Measurements from ENCODE around the gene PROS1. TPM values are rescaled to one million over a fixed set of nuclear protein-coding genes. Genes with fewer than 3 reads are reported as not detected.
"Not testable (repeated sequence)": the region's sequence is repeated elsewhere in the genome, so short reads cannot be mapped to it uniquely, and the experiment has no call there.

The PROS1 gene
- total RNA-seq, 4 donors from 2014 or later, result 2.2 to 25.5 (median 12.9) TPM

DNA sequence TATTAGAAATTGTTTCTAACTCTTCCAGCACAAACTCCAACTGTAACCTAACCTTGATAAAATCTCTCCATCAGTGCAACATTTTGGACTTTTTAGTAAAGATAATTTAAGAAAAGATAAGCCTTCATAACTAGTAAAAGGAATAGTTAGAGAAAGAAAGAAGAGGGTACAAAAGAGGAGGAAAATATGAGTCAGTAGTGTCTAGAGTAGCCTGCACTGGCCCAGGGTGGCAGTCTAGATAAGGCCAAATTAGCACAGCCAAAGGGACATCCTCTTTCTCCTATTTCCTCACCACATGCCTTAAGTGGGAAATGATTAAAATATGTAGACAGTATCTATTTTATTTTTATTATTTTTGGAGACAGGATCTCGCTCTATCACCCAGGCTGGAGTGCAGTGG lies 3.7 kb downstream of the PROS1 start:
- intact Hi-C loops (cut with DNase I; ENCODE audit: low total_unique reads), result no loop called here

DNA sequence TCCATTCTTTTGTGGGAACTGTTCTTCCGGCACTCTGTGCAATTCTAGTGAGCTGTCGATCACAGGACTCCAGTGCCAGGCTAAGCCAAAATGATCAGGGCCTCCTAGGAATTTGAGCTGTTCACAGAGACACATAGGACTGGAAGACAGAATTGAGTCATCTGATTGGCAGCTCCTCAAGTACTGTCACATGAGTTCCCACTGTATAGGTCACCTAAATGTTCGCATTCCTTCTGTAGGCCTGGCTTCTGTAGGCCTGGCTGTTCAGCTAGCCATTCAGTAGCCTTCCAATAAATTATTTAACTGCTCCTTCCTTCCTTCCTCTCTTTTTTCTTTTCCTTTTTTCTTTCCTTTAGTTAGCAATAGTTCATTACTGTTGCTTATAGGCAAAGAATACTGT lies 4.3 kb downstream of the PROS1 start:
- in situ Hi-C loops (cut with MboI; ENCODE audit: low pct_ligation_motif_present in 1 of 4, low pct_unique_long_range_greater_than_20kb in 1 of 4, low sequenced_read_pairs in 3 of 4), result no loop called here
- WGBS, 2 donors (ENCODE audit: low coverage in 1 of 2), result 60 to 82% methylated on average over 3 of the region's 3 CpGs
- no peaks in the 10 kb centered on the region for H3K27me3 ChIP-seq

More for the DNA sequence above, 3.7 kb downstream of the PROS1 start:
- H3K27ac ChIP-seq, result no peak overlapping the region
- H3K4me1 ChIP-seq, result peaks cover 0 to 17% (median 7%) of the 10 kb centered on the region in 4 donors
- in situ Hi-C loops (cut with MboI; ENCODE audit: low pct_ligation_motif_present in 1 of 4, low pct_unique_long_range_greater_than_20kb in 1 of 4, low sequenced_read_pairs in 3 of 4), result loop anchor here in 1 of 4 donors (10.0 kb wide), 1 partner anchor 95 kb away; the partner anchor contains the start of genes DHFR2 and NSUN3
- H3K36me3 ChIP-seq, result no peaks in the 10 kb centered on the region
- H3K4me3 ChIP-seq, result no peak overlapping the region
- no peak for DNase-seq
- H3K27me3 ChIP-seq, result no peaks in the 10 kb centered on the region
- WGBS, 2 donors (ENCODE audit: low coverage in 1 of 2), result 90 to 100% methylated on average over 1 of the region's 1 CpG
- H3K9me3 ChIP-seq, result no peaks in the 10 kb centered on the region
- TF ChIP-seq EP300 (IDR thresholded peaks at IDR 0.05; ENCODE audit: low read depth) (no peak), POLR2A (IDR thresholded peaks at IDR 0.05) (no peak), POLR2AphosphoS5 (IDR thresholded peaks at IDR 0.05) (no peak)
- TF ChIP-seq, protein P1, sequence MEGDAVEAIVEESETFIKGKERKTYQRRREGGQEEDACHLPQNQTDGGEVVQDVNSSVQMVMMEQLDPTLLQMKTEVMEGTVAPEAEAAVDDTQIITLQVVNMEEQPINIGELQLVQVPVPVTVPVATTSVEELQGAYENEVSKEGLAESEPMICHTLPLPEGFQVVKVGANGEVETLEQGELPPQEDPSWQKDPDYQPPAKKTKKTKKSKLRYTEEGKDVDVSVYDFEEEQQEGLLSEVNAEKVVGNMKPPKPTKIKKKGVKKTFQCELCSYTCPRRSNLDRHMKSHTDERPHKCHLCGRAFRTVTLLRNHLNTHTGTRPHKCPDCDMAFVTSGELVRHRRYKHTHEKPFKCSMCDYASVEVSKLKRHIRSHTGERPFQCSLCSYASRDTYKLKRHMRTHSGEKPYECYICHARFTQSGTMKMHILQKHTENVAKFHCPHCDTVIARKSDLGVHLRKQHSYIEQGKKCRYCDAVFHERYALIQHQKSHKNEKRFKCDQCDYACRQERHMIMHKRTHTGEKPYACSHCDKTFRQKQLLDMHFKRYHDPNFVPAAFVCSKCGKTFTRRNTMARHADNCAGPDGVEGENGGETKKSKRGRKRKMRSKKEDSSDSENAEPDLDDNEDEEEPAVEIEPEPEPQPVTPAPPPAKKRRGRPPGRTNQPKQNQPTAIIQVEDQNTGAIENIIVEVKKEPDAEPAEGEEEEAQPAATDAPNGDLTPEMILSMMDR (IDR thresholded peaks at IDR 0.05), result no peak

DNA sequence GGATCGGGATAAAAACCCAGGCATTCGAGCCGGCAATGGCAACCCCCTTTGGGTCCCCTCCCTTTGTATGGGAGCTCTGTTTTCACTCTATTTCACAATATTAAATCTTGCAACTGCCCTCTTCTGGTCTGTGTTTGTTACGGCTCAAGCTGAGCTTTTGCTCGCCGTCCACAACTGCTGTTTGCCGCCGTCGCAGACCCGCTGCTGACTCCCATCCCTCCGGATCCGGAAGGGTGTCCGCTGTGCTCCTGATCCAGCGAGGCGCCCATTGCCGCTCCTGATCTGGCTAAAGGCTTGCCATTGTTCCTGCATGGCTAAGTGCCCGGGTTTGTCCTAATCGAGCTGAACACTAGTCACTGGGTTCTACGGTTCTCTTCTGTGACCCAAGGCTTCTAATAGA lies 8.6 kb downstream of the PROS1 start:
- WGBS, 2 donors (ENCODE audit: low coverage in 1 of 2), result 88 to 96% methylated on average over 5 to 19 of the region's 19 CpGs

More for the DNA sequence above, 4.3 kb downstream of the PROS1 start:
- H3K36me3 ChIP-seq, result no peaks in the 10 kb centered on the region
- H3K4me3 ChIP-seq, result no peak overlapping the region
- intact Hi-C loops (cut with DNase I; ENCODE audit: low total_unique reads), result no loop called here
- no peak overlapping the region for H3K27ac ChIP-seq
- no peak for TF ChIP-seq POLR2A (IDR thresholded peaks at IDR 0.05)
- TF ChIP-seq, protein P1 (IDR thresholded peaks at IDR 0.05), result no peak
- DNase-seq, result no peak
- H3K9me3 ChIP-seq, result no peaks in the 10 kb centered on the region
- H3K4me1 ChIP-seq, result peaks cover 0 to 17% (median 7%) of the 10 kb centered on the region in 4 donors

DNA sequence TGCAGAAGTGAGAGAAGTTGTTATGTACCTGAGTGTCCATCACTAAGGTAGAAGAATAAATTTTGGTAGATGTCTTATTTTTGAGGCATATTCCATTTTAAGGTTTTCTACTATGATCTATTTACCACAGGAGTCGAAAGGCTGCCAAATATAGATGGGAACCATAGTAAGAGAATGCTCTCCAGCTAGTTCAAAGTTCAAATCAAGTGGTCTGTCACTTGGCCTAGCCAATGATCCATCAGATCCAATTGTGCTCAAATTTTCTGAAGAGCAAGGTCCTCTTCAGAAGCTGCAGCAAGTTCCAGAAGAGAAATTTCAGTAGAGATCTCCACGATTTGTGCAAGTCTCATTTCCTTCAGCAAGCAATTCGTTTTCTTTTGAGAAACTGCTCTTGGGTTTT lies 10.9 kb downstream of the PROS1 start:
- DNase-seq, result no peak
- Histone ChIP-seq H3K27me3 (no peaks in the 10 kb centered on the region), H3K36me3 (no peaks in the 10 kb centered on the region), H3K27ac (no peak overlapping the region), H3K9me3 (no peaks in the 10 kb centered on the region), H3K4me1 (no peaks in the 10 kb centered on the region), H3K4me3 (no peak overlapping the region)
- WGBS, 2 donors (ENCODE audit: low coverage in 1 of 2), result 73 to 80% methylated on average over 3 of the region's 3 CpGs
- in situ Hi-C loops (cut with MboI; ENCODE audit: low pct_ligation_motif_present in 1 of 4, low pct_unique_long_range_greater_than_20kb in 1 of 4, low sequenced_read_pairs in 3 of 4), result no loop called here
- intact Hi-C loops (cut with DNase I; ENCODE audit: low total_unique reads), result no loop called here
- no peak for TF ChIP-seq POLR2A (IDR thresholded peaks at IDR 0.05)
- TF ChIP-seq, protein P1 (IDR thresholded peaks at IDR 0.05), result no peak
- no peak for TF ChIP-seq POLR2AphosphoS5 (IDR thresholded peaks at IDR 0.05)
- no peak for TF ChIP-seq EP300 (IDR thresholded peaks at IDR 0.05; ENCODE audit: low read depth)

More for the DNA sequence above, 8.6 kb downstream of the PROS1 start:
- H3K36me3 ChIP-seq; intact Hi-C loops (cut with DNase I; ENCODE audit: low total_unique reads); H3K9me3 ChIP-seq; H3K4me1 ChIP-seq; in situ Hi-C loops (cut with MboI; ENCODE audit: low pct_ligation_motif_present in 1 of 4, low pct_unique_long_range_greater_than_20kb in 1 of 4, low sequenced_read_pairs in 3 of 4); H3K27ac ChIP-seq; H3K27me3 ChIP-seq; H3K4me3 ChIP-seq; DNase-seq: not testable (repeated sequence)

DNA sequence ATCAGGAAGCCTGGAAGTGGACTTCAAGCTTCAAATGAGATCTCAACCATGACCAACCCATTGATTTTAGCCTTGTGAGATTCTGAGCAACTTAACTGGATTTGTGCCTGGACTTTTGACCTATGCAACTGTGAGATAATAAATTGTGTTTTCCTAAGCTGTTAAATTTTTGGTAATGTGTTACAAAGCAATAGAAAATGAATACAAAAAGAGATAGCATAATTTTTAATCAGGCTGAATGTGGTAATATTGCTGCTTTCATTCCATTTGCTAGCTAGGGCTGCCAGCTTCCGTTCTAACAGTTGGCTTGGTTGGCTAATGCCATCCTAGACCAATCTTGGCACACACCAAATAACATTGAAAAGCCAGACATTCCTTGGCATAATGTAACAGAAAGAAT lies 12.2 kb downstream of the PROS1 start:
- 72% methylated on average over 1 of the region's 1 CpG; no CpG with 5 or more reads in 1 of the 2 donors for WGBS, 2 donors (ENCODE audit: low coverage in 1 of 2)
- no peaks in the 10 kb centered on the region for H3K27me3 ChIP-seq
- no peak overlapping the region for H3K27ac ChIP-seq
- H3K4me1 ChIP-seq, result no peaks in the 10 kb centered on the region
- DNase-seq, result no peak
- TF ChIP-seq POLR2A (IDR thresholded peaks at IDR 0.05) (no peak), POLR2AphosphoS5 (IDR thresholded peaks at IDR 0.05) (no peak), EP300 (IDR thresholded peaks at IDR 0.05; ENCODE audit: low read depth) (no peak)
- TF ChIP-seq, protein P1 (IDR thresholded peaks at IDR 0.05), result no peak
- no peaks in the 10 kb centered on the region for H3K9me3 ChIP-seq
- in situ Hi-C loops (cut with MboI; ENCODE audit: low pct_ligation_motif_present in 1 of 4, low pct_unique_long_range_greater_than_20kb in 1 of 4, low sequenced_read_pairs in 3 of 4) (no loop called here), intact Hi-C loops (cut with DNase I; ENCODE audit: low total_unique reads) (no loop called here)
- H3K36me3 ChIP-seq, result no peaks in the 10 kb centered on the region
- H3K4me3 ChIP-seq, result no peak overlapping the region
